HG03571 (cell line): ENCODE measurements around the gene TSPAN33.
A peak's percentile ranks its signal among the peaks of the same experiment; 100 is the strongest.
"Not testable (repeated sequence)": the region's sequence is repeated elsewhere in the genome, so short reads cannot be mapped to it uniquely, and the experiment has no call there.

Experiments
- ATAC-seq: cut with Tn5 transposase; IDR thresholded peaks from one replicate; pipeline ENCODE4 v1.9.1; 2021; ENCODE audit not compliant: unreplicated experiment

TSPAN33 gene

GRCh38 chr7:129169171-129169671 is 24.7 kb downstream of the TSPAN33 start:
- no peak for ATAC-seq

- peak; percentile 61 for ATAC-seq
Observed at GRCh38 chr7:129169686-129170440, 25.4 kb downstream of the TSPAN33 start.

- ATAC-seq = no peak
Observed at GRCh38 chr7:129170441-129171021, 26.0 kb downstream of the TSPAN33 start.

- not testable (repeated sequence) for ATAC-seq
Observed at GRCh38 chr7:129173861-129174260, 29.4 kb downstream of the TSPAN33 start.

GRCh38 chr7:129176916-129177710 is 32.6 kb downstream of the TSPAN33 start:
- no peak for ATAC-seq

- ATAC-seq = no peak
Observed at GRCh38 chr7:129184981-129185670, 40.6 kb downstream of the TSPAN33 start.

GRCh38 chr7:129186749-129187260 is 42.3 kb downstream of the TSPAN33 start:
- no peak for ATAC-seq

GRCh38 chr7:129187681-129188371 is 43.3 kb downstream of the TSPAN33 start:
- ATAC-seq = no peak

GRCh38 chr7:129188372-129188891 is 43.9 kb downstream of the TSPAN33 start, which contains the start of gene SMO:
SMO (plus strand) TSS chr7:129188633; CDS start chr7:129189152, 519 bp downstream.
- ATAC-seq = no peak

GRCh38 chr7:129188892-129189660 is 44.6 kb downstream of the TSPAN33 start:
- ATAC-seq = no peak

GRCh38 chr7:129189661-129190310 is 45.3 kb downstream of the TSPAN33 start:
- no peak for ATAC-seq

- ATAC-seq = no peak
Observed at GRCh38 chr7:129191272-129191671, 46.8 kb downstream of the TSPAN33 start.

- ATAC-seq = no peak
Observed at GRCh38 chr7:129193892-129194291, 49.4 kb downstream of the TSPAN33 start.

GRCh38 chr7:129197771-129198170 is 53.3 kb downstream of the TSPAN33 start:
- no peak for ATAC-seq

- ATAC-seq = no peak
Observed at GRCh38 chr7:129199406-129199805, 54.9 kb downstream of the TSPAN33 start.

GRCh38 chr7:129202058-129202777 is 57.7 kb downstream of the TSPAN33 start:
- no peak for ATAC-seq

- no peak for ATAC-seq
Observed at GRCh38 chr7:129203050-129203741, 58.7 kb downstream of the TSPAN33 start.
